ENCODE data around the gene AACS.
"Not testable (repeated sequence)": the region's sequence is repeated elsewhere in the genome, so short reads cannot be mapped to it uniquely, and the experiment has no call there.

AACS gene

DNA sequence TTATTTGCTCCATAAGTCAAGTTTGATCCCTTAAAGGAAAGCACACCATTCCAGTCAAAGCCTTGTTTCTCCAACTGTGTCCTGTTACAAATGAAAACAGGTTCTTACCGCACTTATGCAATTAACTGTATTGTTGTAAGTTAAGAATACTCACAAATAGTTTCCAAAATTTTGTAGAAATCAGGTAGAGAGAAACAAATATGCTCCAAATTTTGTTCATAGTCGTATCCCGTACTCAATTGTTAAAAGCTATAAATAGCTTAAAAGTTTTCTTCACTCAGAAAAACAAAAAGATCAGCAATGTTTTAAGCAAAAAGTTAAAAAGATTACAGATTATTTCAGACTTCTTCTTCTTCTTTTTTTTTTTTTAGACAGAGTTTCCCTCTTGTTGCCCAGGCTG lies 4.0 kb upstream of the AACS start:
- no peak for DNase-seq

GRCh38 chr12:125063522-125063921 lies 1.7 kb upstream of the AACS start:
- not testable (repeated sequence) for DNase-seq

- DNase-seq: no peak
These were observed 743 bp upstream of the AACS start for GRCh38 chr12:125064492-125064891.

GRCh38 chr12:125065919-125066570 lies 810 bp downstream of the AACS start:
- DNase-seq: no peak

GRCh38 chr12:125068391-125068790 lies 3.2 kb downstream of the AACS start:
- no peak for DNase-seq

GRCh38 chr12:125069616-125070015 lies 4.4 kb downstream of the AACS start:
- DNase-seq: no peak

DNA sequence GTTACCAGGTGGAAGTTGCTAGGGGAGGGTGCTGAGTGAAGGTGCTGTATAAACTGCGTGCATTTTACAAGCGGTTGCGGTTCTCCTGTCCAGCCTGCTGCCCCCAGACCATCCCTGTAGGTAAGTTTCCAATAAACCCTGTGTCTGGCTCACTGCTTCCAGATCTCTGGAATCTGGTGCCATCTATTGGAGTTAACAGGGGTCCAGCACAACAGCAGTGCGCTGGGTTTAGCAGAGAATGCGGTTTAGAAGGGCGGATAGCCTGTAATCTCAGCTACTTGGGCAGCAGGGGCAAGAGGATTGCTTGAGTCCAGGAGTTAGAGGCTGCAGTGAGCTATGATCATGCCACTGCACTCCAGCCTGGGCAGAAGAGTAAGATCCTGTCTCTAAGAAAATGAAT lies 4.9 kb downstream of the AACS start:
- DNase-seq: no peak

- DNase-seq: no peak
These were observed 5.6 kb downstream of the AACS start for GRCh38 chr12:125070661-125071390.

DNA sequence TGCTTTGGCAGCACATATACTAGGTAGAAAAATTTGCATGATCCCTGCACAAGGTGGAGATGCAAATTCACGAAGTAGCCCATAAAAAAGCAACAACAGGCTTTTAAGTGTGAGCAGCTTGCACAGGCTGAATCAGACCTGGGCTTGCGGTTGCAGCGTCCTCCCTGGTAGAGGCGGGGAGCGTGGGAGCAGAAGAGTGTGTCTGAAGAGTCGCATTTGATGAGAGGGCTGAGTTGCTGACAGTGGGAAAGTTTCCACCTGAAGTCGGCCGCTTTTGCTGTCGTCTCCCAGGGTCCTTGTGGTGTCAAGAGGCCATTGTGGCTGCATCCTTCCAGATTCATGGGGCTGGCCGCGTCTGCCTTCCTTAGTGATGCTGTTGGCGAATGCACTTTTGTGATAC lies 6.2 kb downstream of the AACS start:
- DNase-seq: no peak

GRCh38 chr12:125072496-125072895 lies 7.3 kb downstream of the AACS start:
- DNase-seq: no peak

DNA sequence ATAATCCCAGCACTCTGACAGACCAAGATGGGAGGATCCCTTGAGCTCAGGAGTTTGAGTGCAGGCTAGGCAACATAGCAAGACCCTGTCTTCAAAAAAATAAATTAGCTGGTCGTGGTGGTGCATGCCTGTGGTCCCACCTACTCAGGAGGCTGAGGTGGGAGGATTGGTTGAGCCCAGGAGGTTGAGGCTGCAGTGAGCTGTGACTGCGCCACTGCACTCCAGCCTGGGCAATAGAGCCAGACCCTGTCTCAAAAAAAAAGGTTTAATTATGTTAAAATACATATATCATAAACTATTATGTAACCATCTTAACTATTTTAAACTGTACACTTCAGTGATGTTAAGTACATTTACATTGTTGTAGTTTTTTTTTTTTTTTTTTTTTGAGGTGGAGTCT lies 9.1 kb downstream of the AACS start:
- DNase-seq: not testable (repeated sequence)

DNA sequence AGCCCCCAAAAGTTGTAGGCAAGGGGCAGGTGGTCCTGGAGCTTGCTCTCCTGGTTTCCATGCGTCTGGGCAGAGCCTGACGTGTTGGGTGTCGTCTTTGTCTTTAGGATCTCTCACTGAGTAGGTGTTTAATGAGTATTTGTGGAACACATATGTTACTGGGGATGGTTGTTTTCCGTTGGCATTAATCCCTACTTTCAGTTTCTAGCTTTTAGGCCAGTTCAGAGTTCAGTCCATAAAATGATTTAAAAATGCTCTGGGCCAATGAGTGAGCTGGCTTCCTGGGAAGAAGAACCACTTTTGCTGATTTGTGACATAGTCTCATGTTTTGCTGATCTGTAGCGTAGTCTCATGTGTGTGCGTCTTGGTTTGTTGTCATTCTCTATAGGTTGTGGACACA lies 10.9 kb downstream of the AACS start:
- no peak for DNase-seq

GRCh38 chr12:125079084-125079483 lies 13.8 kb downstream of the AACS start:
- DNase-seq: no peak

- DNase-seq: no peak
These were observed 14.7 kb downstream of the AACS start for GRCh38 chr12:125079648-125080645.

DNA sequence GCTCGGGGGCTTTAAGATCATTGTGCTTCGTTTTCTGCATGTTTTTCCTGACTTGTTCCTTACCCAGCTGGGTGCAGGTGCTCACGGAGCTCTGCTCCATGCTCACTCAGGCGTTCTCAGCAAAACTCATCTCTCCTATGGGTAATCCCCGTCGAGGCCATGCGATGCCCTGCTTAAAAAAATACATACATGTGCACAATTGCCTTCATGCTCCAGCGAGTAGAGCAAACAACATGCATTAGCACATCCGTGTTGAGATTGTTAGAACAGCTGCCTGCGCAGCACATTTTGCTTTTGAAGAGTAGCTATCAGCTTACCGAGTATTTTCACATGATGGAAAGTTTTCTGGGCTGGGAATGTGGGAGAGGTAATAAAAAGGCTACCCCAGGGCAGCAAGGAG lies 16.2 kb downstream of the AACS start:
- DNase-seq: no peak

GRCh38 chr12:125083072-125083471 lies 17.8 kb downstream of the AACS start:
- no peak for DNase-seq

- DNase-seq: not testable (repeated sequence)
These were observed 23.0 kb downstream of the AACS start for GRCh38 chr12:125088199-125088598.

DNA sequence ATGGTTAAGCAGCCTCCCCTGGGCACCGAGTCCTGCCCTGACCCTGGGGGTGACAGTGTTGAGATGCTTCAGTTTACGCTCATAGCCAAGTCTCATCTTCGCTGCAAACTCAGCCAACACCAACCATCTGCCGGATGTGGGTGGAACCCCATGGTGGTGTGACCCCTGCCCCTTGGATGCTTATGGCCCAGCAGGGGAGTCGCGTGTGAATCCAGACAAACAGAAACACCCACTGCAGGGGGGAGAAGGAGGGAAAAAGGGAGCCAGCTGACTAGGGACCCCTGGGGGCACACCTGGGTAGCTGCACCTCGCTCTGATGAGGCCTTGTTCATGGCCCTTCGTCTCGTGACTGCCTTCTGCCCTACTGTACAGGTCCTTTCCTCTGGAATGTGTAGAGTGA lies 23.8 kb downstream of the AACS start:
- no peak for DNase-seq

DNA sequence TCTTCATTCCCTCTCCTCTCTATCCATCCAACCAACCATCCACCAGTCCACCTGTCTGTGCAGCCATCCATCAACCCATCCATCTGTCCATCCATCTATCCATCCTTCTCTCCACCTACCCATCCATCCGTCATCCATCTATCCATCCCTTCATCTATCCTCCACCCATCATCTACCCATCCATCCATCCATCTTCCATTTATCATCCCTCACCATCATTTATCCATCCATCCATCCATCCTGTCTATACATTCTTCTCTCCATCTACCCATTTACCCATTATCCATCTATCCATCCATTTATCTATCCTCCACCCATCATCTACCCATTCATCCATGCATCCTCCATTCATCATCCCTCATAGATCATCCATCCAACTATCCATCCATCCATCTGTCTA lies 24.4 kb downstream of the AACS start:
- DNase-seq: no peak

GRCh38 chr12:125090437-125090836 lies 25.2 kb downstream of the AACS start:
- no peak for DNase-seq

- no peak for DNase-seq
These were observed 26.2 kb downstream of the AACS start for GRCh38 chr12:125091401-125091800.

DNA sequence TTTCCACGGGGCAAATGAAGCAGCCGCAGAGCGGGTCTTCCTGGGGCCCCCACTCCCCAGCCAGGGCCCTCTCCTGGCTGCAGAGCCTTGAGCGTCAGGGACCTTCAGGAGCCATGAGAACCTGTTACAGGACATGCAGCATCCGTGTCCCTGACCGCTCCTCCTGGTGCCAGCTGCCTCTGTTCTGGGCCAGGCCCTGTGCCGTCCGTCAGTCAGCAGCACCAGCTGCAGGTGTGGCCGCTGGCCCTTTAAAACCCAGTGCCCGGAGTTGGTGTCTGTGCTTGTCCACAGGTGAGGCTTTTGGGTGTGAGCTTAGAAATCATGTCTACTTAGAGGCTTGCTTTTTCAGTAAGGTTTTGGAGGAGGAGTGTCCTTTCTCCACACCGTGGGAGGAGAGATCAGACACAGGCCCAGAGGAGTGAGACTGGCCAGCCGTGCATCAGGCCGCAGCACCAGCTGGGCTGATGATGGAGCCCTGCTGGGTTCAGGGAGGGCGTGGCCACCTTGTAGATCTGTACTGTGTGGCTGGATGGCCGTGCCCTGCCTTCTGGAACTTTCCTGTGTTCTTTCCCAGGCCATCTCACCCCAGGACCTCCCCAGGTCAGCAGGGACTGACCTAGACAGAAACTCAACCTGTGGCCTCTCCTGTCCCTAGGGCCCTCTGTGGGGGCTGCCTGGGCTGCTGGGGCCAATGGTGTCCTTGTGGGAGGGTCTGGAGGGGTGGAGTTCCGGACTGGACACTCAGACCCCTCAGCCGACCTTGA lies 27.1 kb downstream of the AACS start:
- DNase-seq: no peak
